GM12874 (cell line): ENCODE results near the gene CHN2.

ENCODE experiments used
- TF ChIP-seq, protein P1 (sequence below): IDR thresholded peaks from 2 replicates; pipeline ENCODE4 v1.5.1; 2011; ENCODE audit warnings: low read depth, mild to moderate bottlenecking, control low read depth, low read length, moderate library complexity; ENCODE audit not compliant: insufficient read depth

CHN2 gene

GRCh38 chr7:29289156-29290021, 94.8 kb downstream of the CHN2 start:
- TF ChIP-seq, protein P1, sequence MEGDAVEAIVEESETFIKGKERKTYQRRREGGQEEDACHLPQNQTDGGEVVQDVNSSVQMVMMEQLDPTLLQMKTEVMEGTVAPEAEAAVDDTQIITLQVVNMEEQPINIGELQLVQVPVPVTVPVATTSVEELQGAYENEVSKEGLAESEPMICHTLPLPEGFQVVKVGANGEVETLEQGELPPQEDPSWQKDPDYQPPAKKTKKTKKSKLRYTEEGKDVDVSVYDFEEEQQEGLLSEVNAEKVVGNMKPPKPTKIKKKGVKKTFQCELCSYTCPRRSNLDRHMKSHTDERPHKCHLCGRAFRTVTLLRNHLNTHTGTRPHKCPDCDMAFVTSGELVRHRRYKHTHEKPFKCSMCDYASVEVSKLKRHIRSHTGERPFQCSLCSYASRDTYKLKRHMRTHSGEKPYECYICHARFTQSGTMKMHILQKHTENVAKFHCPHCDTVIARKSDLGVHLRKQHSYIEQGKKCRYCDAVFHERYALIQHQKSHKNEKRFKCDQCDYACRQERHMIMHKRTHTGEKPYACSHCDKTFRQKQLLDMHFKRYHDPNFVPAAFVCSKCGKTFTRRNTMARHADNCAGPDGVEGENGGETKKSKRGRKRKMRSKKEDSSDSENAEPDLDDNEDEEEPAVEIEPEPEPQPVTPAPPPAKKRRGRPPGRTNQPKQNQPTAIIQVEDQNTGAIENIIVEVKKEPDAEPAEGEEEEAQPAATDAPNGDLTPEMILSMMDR, result no peak

DNA sequence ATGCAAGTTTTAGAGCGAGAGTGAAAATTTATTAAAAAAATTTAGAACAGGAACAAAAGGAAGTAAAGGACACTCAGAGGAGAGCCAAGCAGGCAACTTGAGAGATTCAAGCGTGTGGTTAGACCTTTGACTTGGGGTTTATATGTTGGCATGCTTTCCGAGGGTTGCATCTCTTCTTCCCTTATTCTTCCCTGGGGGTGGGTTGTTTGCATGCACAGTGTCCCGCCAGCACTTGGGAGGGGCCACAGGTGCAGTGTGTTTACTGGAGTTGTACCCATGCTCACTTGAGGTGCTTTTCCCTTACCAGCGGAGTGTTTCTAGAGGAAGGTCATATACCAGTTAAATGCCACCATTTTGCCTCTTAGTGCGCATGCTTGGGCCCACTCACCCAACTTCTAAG, 96.3 kb downstream of the CHN2 start:
- TF ChIP-seq, protein P1, result no peak

- TF ChIP-seq, protein P1, result no peak
These were observed 97.4 kb downstream of the CHN2 start for GRCh38 chr7:29291723-29292618.

- TF ChIP-seq, protein P1, result no peak
These were observed 98.5 kb downstream of the CHN2 start for GRCh38 chr7:29292886-29293658.

DNA sequence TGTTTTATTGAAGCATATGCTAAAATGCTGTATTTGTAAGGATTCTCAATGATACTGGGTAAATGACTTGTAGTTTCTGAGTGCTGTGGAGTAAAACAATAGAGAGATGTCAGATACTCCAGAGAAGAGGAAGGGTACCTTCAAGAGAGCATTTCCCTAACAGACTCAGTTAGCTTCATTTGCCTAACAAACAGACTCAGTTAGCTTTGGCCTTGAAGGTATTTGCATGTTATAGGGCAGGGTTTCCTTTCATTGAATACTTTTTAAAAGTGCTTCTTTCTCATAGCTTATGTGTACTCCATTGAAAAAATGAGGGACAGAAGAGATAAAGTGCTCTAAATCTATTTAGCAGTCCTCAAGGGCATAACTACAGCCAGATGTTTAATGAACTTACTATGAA, 101.8 kb downstream of the CHN2 start:
- TF ChIP-seq, protein P1, result no peak

- TF ChIP-seq, protein P1, result peak; percentile 29; the same call in 1 of the 2 replicates
These were observed 102.8 kb downstream of the CHN2 start for GRCh38 chr7:29297194-29297890.
